ENCODE measurements around the gene PANX2.

- TF ChIP-seq, protein P1, sequence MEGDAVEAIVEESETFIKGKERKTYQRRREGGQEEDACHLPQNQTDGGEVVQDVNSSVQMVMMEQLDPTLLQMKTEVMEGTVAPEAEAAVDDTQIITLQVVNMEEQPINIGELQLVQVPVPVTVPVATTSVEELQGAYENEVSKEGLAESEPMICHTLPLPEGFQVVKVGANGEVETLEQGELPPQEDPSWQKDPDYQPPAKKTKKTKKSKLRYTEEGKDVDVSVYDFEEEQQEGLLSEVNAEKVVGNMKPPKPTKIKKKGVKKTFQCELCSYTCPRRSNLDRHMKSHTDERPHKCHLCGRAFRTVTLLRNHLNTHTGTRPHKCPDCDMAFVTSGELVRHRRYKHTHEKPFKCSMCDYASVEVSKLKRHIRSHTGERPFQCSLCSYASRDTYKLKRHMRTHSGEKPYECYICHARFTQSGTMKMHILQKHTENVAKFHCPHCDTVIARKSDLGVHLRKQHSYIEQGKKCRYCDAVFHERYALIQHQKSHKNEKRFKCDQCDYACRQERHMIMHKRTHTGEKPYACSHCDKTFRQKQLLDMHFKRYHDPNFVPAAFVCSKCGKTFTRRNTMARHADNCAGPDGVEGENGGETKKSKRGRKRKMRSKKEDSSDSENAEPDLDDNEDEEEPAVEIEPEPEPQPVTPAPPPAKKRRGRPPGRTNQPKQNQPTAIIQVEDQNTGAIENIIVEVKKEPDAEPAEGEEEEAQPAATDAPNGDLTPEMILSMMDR (IDR thresholded peaks at IDR 0.05), result no peak
- TF ChIP-seq POLR2A (IDR thresholded peaks at IDR 0.05), result no peak
These were observed 8.8 kb upstream of the PANX2 start for GRCh38 chr22:50161508-50162390.
